HG03520 (cell line): ENCODE data around the gene TSEN34.

Experiments
- ATAC-seq: cut with Tn5 transposase; IDR thresholded peaks from one replicate; pipeline ENCODE4 v1.9.1; 2021; ENCODE audit warnings: mild to moderate bottlenecking, moderate library complexity; ENCODE audit not compliant: unreplicated experiment

The TSEN34 gene

GRCh38 chr19:54191011-54191810 lies at the start of gene TSEN34:
Gene TSEN34 (plus strand): TSS chr19:54191308. CDS start chr19:54191365, 57 bp downstream.
- ATAC-seq, result peak; percentile 17

DNA sequence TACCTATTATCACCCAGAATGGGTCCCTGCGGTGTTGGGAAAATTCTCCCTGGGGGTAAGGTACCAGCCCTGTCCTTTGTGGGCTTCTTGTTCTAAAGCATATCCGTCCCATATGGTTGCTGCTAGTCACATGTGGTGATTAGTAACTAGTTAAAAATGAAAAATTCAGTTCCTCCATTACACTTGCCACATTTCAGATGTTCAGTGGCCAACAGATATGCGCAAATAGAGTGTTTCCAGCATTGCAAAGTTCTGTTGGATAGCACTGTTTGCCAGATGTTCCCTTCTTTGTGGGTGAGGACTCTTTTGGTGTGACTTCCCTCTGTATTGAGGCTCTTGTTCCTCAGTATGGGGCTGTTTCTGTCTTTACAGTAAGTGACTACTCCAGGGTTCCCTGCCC lies 49.8 kb upstream of the TSEN34 start:
- ATAC-seq, result no peak

DNA sequence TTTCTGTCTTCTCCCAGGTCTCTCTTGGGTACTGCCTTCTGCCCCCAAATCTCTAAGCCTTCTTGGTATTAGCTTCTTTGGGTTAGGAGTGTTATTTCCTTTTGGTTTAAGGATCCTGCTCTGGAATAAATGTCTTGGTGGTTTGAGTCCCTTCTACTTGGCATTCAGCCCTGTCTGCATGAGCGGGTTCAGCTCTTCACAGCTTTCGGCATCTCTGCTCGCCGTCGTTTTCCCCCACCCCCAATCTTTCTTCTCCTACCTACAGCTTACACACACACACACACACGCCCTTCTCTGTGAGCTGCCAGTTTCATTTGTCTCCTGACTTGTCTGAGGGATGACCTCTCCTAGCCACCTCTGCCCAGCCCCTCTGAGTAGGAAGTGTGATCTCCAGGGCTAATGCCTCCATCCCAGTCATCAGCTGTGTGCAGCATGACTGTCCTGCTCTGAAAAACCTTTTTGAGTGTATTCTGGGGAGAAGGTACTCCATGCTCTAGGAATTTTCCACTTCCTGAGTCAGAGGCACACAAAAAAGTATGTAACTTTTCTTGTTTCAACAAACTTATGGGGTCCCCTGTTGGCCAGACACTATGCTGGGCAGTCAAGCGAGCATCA lies 48.8 kb upstream of the TSEN34 start:
- ATAC-seq, result no peak

- no peak for ATAC-seq
These were observed 45.5 kb upstream of the TSEN34 start for GRCh38 chr19:54145541-54146158.

GRCh38 chr19:54147676-54148075 lies 43.4 kb upstream of the TSEN34 start:
- no peak for ATAC-seq

- no peak for ATAC-seq
These were observed 43.0 kb upstream of the TSEN34 start for GRCh38 chr19:54148158-54148557.

DNA sequence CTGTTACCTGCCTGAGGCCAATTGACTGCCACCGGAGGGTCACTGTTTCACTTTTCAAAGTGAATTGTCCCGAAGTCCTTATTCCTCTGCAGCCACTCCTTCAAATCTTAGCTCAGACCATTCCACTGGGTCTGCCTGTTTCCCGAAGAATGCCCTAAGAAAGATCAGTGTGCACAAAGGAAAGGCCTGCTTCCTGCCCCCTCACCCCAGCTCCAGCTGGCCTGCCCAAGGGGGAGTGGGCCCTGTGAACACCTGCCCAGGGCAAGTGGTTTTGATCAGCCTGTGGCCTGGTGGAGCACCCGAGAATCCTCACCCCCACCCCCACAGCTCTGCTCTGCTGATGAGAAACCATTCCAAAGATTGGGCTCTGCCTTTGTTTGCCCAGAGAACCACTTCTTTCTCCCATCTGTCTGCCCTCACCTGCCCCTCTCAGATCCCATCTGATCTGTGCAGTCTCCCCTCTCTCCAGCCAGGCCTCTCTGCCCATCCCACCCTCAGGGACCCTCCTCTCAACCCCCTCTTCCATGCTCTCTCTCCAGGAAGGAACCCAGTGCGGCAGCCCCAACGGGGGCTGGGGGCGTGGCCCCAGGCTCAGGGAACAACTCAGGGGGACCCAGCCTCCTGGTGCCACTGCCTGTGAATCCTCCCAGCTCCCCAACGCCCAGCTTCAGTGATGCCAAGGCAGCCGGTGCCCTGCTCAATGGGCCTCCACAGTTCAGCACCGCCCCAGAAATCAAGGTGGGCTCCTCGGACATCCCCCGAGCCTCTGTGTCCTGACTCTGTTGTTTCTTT lies 41.9 kb upstream of the TSEN34 start:
- no peak for ATAC-seq

DNA sequence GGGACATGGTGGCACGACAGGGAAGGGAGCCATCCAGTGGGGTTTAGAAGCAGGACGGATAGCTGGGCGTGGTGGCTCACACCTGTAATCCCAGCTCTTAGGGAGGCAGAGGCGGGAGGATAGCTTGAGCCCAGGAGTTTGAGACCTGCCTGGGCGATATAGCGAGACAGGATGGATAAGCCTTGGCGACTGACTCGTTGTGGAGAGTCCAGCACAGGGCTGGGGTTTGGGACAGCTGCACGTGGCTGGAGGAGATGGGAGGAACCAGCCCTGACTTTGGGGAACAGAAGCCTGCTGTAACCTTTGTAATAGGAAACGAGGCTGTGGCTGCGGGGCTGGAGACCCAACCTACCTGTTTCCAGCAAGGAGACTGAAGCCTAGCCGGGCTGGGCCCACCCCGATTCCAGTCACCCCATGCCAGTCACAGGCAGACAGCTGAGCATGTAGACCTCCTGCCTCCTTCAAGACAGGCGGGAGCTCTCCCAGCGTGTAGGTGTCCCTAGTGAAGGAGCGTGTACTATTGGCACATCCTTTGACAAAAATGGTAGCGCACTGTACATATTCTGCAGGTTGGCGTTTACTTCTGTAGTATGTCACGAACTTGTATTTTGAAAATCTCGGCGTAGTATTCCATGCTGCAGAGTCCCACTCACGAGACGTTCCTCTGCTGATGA lies 39.6 kb upstream of the TSEN34 start:
- ATAC-seq, result no peak

GRCh38 chr19:54152267-54152666 lies 38.8 kb upstream of the TSEN34 start:
- ATAC-seq, result no peak

DNA sequence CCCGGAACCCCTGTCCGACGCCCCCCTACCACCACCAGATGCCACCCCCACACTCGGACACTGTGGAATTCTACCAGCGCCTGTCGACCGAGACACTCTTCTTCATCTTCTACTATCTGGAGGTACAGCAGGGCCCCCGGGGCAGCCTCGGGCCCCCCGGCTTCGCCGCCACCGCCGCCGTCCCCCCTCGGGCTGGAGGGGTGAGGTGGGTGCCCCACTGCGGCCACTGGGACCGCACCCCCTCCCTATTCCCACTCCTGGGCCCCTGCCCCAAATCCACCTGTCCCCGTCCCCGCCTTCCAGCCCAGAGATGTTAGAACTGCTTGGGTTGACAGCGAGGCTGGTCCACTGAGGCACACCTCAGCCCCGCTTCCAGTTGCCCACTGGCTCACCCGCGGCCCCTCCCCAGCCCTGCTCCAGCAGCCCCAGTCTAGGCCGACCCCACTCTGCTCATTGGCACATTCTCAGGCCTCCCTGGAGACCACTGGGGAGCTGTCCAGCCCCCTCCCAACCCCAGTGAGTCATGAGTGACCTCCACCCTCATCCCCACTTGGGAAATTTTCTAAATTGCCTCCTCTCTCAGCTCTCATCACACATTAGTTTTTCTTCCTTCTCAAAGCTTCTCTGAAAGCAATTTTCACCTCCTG lies 38.1 kb upstream of the TSEN34 start:
- no peak for ATAC-seq

DNA sequence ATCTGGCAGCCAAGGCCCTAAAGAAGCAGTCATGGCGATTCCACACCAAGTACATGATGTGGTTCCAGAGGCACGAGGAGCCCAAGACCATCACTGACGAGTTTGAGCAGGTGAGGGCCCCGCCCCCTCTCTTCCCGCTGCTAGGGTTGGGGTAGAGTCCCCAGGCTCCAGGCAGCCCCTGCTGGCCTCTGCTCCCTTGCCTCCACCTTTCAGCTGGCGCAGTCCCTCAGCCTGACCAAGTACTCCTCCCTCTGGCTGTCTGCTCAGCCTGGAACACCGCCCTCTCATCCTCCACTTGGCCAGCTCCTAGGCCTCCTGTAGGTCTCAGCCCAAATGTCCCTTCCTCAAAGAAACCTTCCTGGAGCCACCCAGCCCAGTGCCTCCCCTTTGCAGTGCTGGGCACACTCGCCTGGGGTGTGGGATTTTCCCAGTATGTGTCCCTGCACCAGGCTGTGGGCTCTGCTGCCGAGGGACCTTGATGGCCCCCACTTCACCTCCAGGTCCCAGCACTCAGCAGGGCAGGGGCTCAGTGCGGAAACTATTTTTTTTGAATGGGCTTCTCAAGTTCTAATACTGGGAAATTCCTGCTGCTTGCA lies 37.3 kb upstream of the TSEN34 start:
- ATAC-seq, result no peak

- no peak for ATAC-seq
These were observed 36.3 kb upstream of the TSEN34 start for GRCh38 chr19:54154603-54155345.

DNA sequence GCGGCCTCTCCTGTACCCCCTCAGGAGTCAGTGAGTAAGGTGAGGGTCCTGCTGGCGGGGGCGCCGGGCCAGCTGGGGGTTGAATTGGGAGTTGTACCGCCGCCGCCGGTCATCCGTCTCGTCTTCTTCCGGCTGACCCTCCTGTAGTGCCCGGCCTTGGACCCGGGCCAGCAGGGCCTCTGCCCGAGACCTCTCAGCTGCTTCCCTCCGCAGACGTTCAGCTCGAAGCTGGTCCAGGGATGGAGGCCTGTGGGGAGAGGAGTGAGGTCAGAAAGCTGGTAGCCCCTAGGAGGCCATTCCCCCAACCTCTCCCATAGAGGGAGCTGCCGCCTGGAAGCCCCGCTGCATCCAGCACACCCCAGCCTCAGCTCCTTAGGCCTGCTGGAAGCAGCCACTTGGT lies 35.4 kb upstream of the TSEN34 start:
- no peak for ATAC-seq

GRCh38 chr19:54156490-54156889 lies 34.6 kb upstream of the TSEN34 start:
- no peak for ATAC-seq

GRCh38 chr19:54156953-54157352 lies 34.2 kb upstream of the TSEN34 start:
- no peak for ATAC-seq

DNA sequence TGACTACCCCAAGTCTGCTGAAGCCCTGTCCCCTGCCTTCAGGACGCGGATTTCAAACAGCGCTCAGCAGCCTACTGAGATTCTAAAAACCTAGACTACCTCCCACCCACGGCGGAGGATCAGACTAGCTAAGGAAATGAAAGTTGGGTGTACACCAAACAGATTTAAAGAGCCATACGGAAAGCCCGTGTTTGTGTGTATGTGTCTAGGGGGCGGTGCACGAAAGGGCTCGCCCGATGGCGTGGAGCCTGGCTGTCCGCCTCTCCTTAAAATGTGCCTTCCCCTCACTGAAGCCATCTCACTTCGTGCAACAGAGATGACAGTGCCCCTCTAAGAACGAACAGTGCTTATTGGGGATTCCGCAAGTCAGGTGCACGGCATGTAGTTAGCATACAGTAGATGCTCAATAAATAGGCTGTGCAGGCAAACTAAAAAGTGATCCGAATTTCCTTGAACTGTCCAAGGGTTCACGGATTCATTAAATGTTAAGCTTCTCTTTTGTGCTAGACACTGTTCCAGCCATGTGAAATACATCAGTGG lies 32.2 kb upstream of the TSEN34 start:
- no peak for ATAC-seq

DNA sequence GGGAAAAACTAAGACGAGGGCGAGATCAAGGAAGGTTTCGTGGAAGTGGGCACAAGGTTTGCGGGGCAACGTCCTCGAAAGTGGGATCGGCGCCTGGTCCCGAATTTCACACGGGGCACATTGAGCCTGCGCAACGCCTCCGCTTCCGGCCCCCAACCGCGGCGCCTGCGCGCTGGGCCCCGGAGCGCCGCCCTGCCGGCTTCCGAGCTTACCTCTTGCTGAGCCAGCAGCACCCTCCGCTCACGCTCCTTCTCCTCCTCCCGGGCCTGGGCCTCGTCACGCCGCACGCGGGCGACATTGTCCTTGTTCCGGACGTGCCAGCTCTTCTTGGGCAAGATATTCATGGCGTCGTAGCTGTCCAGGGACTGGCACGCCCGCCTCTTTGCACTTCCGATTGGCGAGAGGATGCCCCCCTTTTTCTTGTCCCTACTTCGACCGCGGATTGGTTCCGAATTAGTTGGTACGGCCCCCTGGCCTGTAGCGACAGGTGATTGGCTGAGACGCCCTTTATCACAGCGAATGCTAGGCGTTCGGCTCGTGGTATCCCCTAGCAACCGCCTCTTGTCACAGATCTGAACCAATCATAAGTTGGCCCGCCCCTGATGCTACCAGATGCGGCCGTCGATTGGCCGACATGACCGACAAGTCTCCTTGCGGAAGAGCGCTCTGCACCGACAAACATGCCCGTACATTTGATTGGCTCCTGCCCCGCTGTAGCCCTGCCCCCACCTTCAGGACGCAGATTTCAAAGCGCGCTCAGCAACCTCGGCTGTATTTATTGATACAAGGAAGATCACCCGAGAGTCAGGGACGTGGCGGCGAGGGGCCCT lies 31.5 kb upstream of the TSEN34 start, which contains the start of gene LENG1:
TSS of gene LENG1 (minus strand) at position 370 of the 830 bp plus-strand sequence. CDS start at position 344, 26 bp downstream.
- peak; percentile 89 for ATAC-seq
